Progenitor cell of endocrine pancreas (in vitro differentiated cells): ENCODE measurements around the gene PUDP. TPM values are rescaled to one million over a fixed set of nuclear protein-coding genes. Genes with fewer than 3 reads are reported as not detected.

Experiments
- DNase-seq: peaks from one replicate; pipeline ENCODE4 v3.0.0; 2021; ENCODE audit warnings: low spot score; ENCODE audit not compliant: unreplicated experiment
- H3K27ac Mint-ChIP-seq: 2 replicates; pipeline ENCODE4 v1.8.0; 2021; ENCODE audit warnings: mild to moderate bottlenecking, moderate library complexity, mixed read lengths
- H3K27me3 Mint-ChIP-seq: 2 replicates; pipeline ENCODE4 v1.8.0; 2021; ENCODE audit warnings: mixed read lengths
- H3K36me3 Mint-ChIP-seq: 2 replicates; pipeline ENCODE4 v1.8.0; 2022; ENCODE audit warnings: mixed read lengths; ENCODE audit not compliant: insufficient read depth
- H3K4me1 Mint-ChIP-seq: 2 replicates; pipeline ENCODE4 v1.8.0; 2021; ENCODE audit warnings: low read depth, mixed read lengths
- H3K4me3 Mint-ChIP-seq: 2 replicates; pipeline ENCODE4 v1.8.0; 2021; ENCODE audit warnings: low read depth, mild to moderate bottlenecking, moderate library complexity, mixed read lengths
- H3K9me3 Mint-ChIP-seq: 2 replicates; pipeline ENCODE4 v1.8.0; 2021; ENCODE audit warnings: low read depth, mixed read lengths
- CTCF ChIP-seq: fragments of 200-600 bp; sonication (generic); IDR thresholded peaks from one replicate; pipeline ENCODE4 v1.5.0; 2021; ENCODE audit warnings: antibody characterized with exemption, mild to moderate bottlenecking; ENCODE audit not compliant: unreplicated experiment
- total RNA-seq: library from RNA; stranded (reverse); gene quantifications from 2 replicates; pipeline ENCODE4 v1.2.1, GENCODE V29; 2021

The PUDP gene
- total RNA-seq, 1 donor from 2014 or later, result 59.9 TPM

GRCh38 chrX:7074908-7075204, 73.1 kb downstream of the PUDP start:
- TF ChIP-seq CTCF, result no peak
- H3K4me3 Mint-ChIP-seq, result no peak overlapping the region
- no peaks in the 10 kb centered on the region for H3K27me3 Mint-ChIP-seq
- H3K9me3 Mint-ChIP-seq, result no peaks in the 10 kb centered on the region
- no peak for DNase-seq
- peaks cover 12% of the 10 kb centered on the region for H3K36me3 Mint-ChIP-seq
- peak overlapping the region; percentile 54 for H3K27ac Mint-ChIP-seq
- peaks cover 32% of the 10 kb centered on the region for H3K4me1 Mint-ChIP-seq

GRCh38 chrX:7074148-7074907, 73.6 kb downstream of the PUDP start:
- no peak for DNase-seq

DNA sequence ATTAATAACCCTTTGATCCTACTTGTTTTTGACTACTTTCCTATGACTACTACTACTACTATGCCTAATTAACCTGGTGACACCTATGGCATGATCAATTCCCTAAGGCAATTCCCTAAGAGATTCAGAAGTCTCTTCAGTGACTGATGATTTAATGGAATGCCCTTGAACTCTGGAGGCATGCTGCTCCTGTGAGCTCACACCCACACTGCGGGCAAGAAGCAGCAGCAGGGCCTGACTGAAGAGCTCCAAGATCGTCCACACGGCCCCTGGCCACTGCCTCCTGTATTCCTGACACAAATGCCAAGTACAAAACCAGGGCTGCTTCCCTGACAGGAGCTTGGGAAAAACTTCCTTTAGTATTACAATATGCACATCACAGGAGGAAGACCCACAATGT, 74.6 kb downstream of the PUDP start:
- H3K27ac Mint-ChIP-seq, result no peak overlapping the region

More at GRCh38 chrX:7074148-7074907, 73.6 kb downstream of the PUDP start:
- H3K4me3 Mint-ChIP-seq, result no peak overlapping the region
- peak; percentile 54 for TF ChIP-seq CTCF
- H3K27ac Mint-ChIP-seq, result peak overlapping the region; percentile 54
- H3K36me3 Mint-ChIP-seq, result peaks cover 12% of the 10 kb centered on the region
- H3K4me1 Mint-ChIP-seq, result peaks cover 34% of the 10 kb centered on the region
- H3K9me3 Mint-ChIP-seq, result no peaks in the 10 kb centered on the region
- H3K27me3 Mint-ChIP-seq, result no peaks in the 10 kb centered on the region

GRCh38 chrX:7072856-7073255, 75.1 kb downstream of the PUDP start:
- peaks cover 29% of the 10 kb centered on the region for H3K4me1 Mint-ChIP-seq
- no peaks in the 10 kb centered on the region for H3K27me3 Mint-ChIP-seq
- no peak overlapping the region for H3K4me3 Mint-ChIP-seq
- H3K9me3 Mint-ChIP-seq, result no peaks in the 10 kb centered on the region
- peaks cover 21% of the 10 kb centered on the region for H3K36me3 Mint-ChIP-seq
- DNase-seq, result no peak
- TF ChIP-seq CTCF, result no peak
- no peak overlapping the region for H3K27ac Mint-ChIP-seq

More for the DNA sequence above, 74.6 kb downstream of the PUDP start:
- H3K27me3 Mint-ChIP-seq, result no peaks in the 10 kb centered on the region
- no peak for TF ChIP-seq CTCF
- peaks cover 16% of the 10 kb centered on the region for H3K36me3 Mint-ChIP-seq
- no peak for DNase-seq
- H3K4me1 Mint-ChIP-seq, result peaks cover 30% of the 10 kb centered on the region
- no peak overlapping the region for H3K4me3 Mint-ChIP-seq
- no peaks in the 10 kb centered on the region for H3K9me3 Mint-ChIP-seq

DNA sequence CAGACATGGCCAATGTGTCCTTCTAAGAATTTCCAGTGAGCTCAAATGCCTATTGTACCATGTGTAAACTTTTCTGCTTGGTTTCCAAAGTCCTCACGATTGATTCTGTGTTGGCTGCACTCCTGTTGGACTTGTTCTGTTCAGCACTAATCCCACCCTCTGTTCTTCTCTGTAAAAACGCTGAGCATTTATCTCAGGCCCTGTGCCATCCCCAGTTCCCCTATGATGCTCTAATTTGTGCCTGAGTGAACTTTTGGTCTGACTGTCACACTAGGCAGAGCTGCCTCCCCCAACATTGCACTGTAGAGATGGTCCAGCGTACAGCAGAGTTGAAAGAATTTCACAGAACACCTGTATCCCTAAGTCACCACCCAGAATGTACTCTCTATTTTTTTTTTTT, 76.6 kb downstream of the PUDP start:
- TF ChIP-seq CTCF, result no peak
- H3K36me3 Mint-ChIP-seq, result peaks cover 26% of the 10 kb centered on the region
- H3K4me3 Mint-ChIP-seq, result no peak overlapping the region
- no peaks in the 10 kb centered on the region for H3K27me3 Mint-ChIP-seq
- no peak for DNase-seq
- no peak overlapping the region for H3K27ac Mint-ChIP-seq
- H3K4me1 Mint-ChIP-seq, result peaks cover 27% of the 10 kb centered on the region
- H3K9me3 Mint-ChIP-seq, result peaks cover 3% of the 10 kb centered on the region
